Measurements from ENCODE around the gene KIRREL3.

KIRREL3 gene

GRCh38 chr11:126628450-126628789, 372.1 kb downstream of the KIRREL3 start:
- Histone ChIP-seq H3K9me3 (ENCODE audit: control insufficient read depth in 1 of 2, low read length in 2 of 2) (no peaks in the 10 kb centered on the region), H3K9ac (ENCODE audit: low read depth in 1 of 2, low read length in 2 of 2) (no peak overlapping the region), H3K27ac (ENCODE audit: low read depth, low read length) (no peak overlapping the region), H3K27me3 (ENCODE audit: control insufficient read depth in 1 of 2, insufficient read depth in 2 of 2, low read length in 2 of 2) (peaks cover 0 to 2% of the 10 kb centered on the region in 2 donors), H3K36me3 (ENCODE audit: control insufficient read depth in 1 of 2, insufficient read depth in 2 of 2, low read length in 2 of 2) (no peaks in the 10 kb centered on the region), H3K4me3 (ENCODE audit: low read depth in 1 of 2, low read length in 2 of 2) (no peak overlapping the region), H3K4me1 (ENCODE audit: control insufficient read depth in 1 of 2, insufficient read depth in 2 of 2, low read length in 2 of 2) (peaks cover 14 to 23% of the 10 kb centered on the region in 2 donors)

- peaks cover 14 to 23% of the 10 kb centered on the region in 2 donors for H3K4me1 ChIP-seq (ENCODE audit: control insufficient read depth in 1 of 2, insufficient read depth in 2 of 2, low read length in 2 of 2)
- H3K4me3 ChIP-seq (ENCODE audit: low read depth in 1 of 2, low read length in 2 of 2), result no peak overlapping the region
- H3K36me3 ChIP-seq (ENCODE audit: control insufficient read depth in 1 of 2, insufficient read depth in 2 of 2, low read length in 2 of 2), result no peaks in the 10 kb centered on the region
- H3K27ac ChIP-seq (ENCODE audit: low read depth, low read length), result no peak overlapping the region
- H3K9ac ChIP-seq (ENCODE audit: low read depth in 1 of 2, low read length in 2 of 2), result no peak overlapping the region
- peaks cover 0 to 2% of the 10 kb centered on the region in 2 donors for H3K27me3 ChIP-seq (ENCODE audit: control insufficient read depth in 1 of 2, insufficient read depth in 2 of 2, low read length in 2 of 2)
- H3K9me3 ChIP-seq (ENCODE audit: control insufficient read depth in 1 of 2, low read length in 2 of 2), result no peaks in the 10 kb centered on the region
Measured at GRCh38 chr11:126627421-126627820, 373.1 kb downstream of the KIRREL3 start.

- H3K9ac ChIP-seq (ENCODE audit: low read depth in 1 of 2, low read length in 2 of 2), result no peak overlapping the region
- H3K4me3 ChIP-seq (ENCODE audit: low read depth in 1 of 2, low read length in 2 of 2), result no peak overlapping the region
- H3K9me3 ChIP-seq (ENCODE audit: control insufficient read depth in 1 of 2, low read length in 2 of 2), result no peaks in the 10 kb centered on the region
- no peaks in the 10 kb centered on the region for H3K27me3 ChIP-seq (ENCODE audit: control insufficient read depth in 1 of 2, insufficient read depth in 2 of 2, low read length in 2 of 2)
- no peak overlapping the region for H3K27ac ChIP-seq (ENCODE audit: low read depth, low read length)
- peaks cover 14 to 18% of the 10 kb centered on the region in 2 donors for H3K4me1 ChIP-seq (ENCODE audit: control insufficient read depth in 1 of 2, insufficient read depth in 2 of 2, low read length in 2 of 2)
- no peaks in the 10 kb centered on the region for H3K36me3 ChIP-seq (ENCODE audit: control insufficient read depth in 1 of 2, insufficient read depth in 2 of 2, low read length in 2 of 2)
Measured at GRCh38 chr11:126624506-126624905, 376.1 kb downstream of the KIRREL3 start.

- Histone ChIP-seq H3K4me3 (ENCODE audit: low read depth in 1 of 2, low read length in 2 of 2) (no peak overlapping the region), H3K4me1 (ENCODE audit: control insufficient read depth in 1 of 2, insufficient read depth in 2 of 2, low read length in 2 of 2) (no peaks in the 10 kb centered on the region), H3K27me3 (ENCODE audit: control insufficient read depth in 1 of 2, insufficient read depth in 2 of 2, low read length in 2 of 2) (no peaks in the 10 kb centered on the region), H3K9me3 (ENCODE audit: control insufficient read depth in 1 of 2, low read length in 2 of 2) (no peaks in the 10 kb centered on the region), H3K36me3 (ENCODE audit: control insufficient read depth in 1 of 2, insufficient read depth in 2 of 2, low read length in 2 of 2) (no peaks in the 10 kb centered on the region), H3K27ac (ENCODE audit: low read depth, low read length) (no peak overlapping the region), H3K9ac (ENCODE audit: low read depth in 1 of 2, low read length in 2 of 2) (no peak overlapping the region)
Measured at GRCh38 chr11:126619516-126619915, 381.1 kb downstream of the KIRREL3 start.

GRCh38 chr11:126615845-126616244, 384.7 kb downstream of the KIRREL3 start:
- H3K9me3 ChIP-seq (ENCODE audit: control insufficient read depth in 1 of 2, low read length in 2 of 2), result no peaks in the 10 kb centered on the region
- no peak overlapping the region for H3K9ac ChIP-seq (ENCODE audit: low read depth in 1 of 2, low read length in 2 of 2)
- H3K4me1 ChIP-seq (ENCODE audit: control insufficient read depth in 1 of 2, insufficient read depth in 2 of 2, low read length in 2 of 2), result no peaks in the 10 kb centered on the region
- H3K4me3 ChIP-seq (ENCODE audit: low read depth in 1 of 2, low read length in 2 of 2), result no peak overlapping the region
- no peaks in the 10 kb centered on the region for H3K27me3 ChIP-seq (ENCODE audit: control insufficient read depth in 1 of 2, insufficient read depth in 2 of 2, low read length in 2 of 2)
- H3K36me3 ChIP-seq (ENCODE audit: control insufficient read depth in 1 of 2, insufficient read depth in 2 of 2, low read length in 2 of 2), result no peaks in the 10 kb centered on the region
- H3K27ac ChIP-seq (ENCODE audit: low read depth, low read length), result no peak overlapping the region

GRCh38 chr11:126613272-126613671, 387.3 kb downstream of the KIRREL3 start:
- Histone ChIP-seq H3K4me3 (ENCODE audit: low read depth in 1 of 2, low read length in 2 of 2) (no peak overlapping the region), H3K9ac (ENCODE audit: low read depth in 1 of 2, low read length in 2 of 2) (no peak overlapping the region), H3K4me1 (ENCODE audit: control insufficient read depth in 1 of 2, insufficient read depth in 2 of 2, low read length in 2 of 2) (no peaks in the 10 kb centered on the region), H3K36me3 (ENCODE audit: control insufficient read depth in 1 of 2, insufficient read depth in 2 of 2, low read length in 2 of 2) (no peaks in the 10 kb centered on the region), H3K27ac (ENCODE audit: low read depth, low read length) (no peak overlapping the region), H3K27me3 (ENCODE audit: control insufficient read depth in 1 of 2, insufficient read depth in 2 of 2, low read length in 2 of 2) (no peaks in the 10 kb centered on the region), H3K9me3 (ENCODE audit: control insufficient read depth in 1 of 2, low read length in 2 of 2) (no peaks in the 10 kb centered on the region)

GRCh38 chr11:126612671-126613070, 387.9 kb downstream of the KIRREL3 start:
- no peaks in the 10 kb centered on the region for H3K4me1 ChIP-seq (ENCODE audit: control insufficient read depth in 1 of 2, insufficient read depth in 2 of 2, low read length in 2 of 2)
- H3K4me3 ChIP-seq (ENCODE audit: low read depth in 1 of 2, low read length in 2 of 2), result no peak overlapping the region
- no peak overlapping the region for H3K27ac ChIP-seq (ENCODE audit: low read depth, low read length)
- H3K36me3 ChIP-seq (ENCODE audit: control insufficient read depth in 1 of 2, insufficient read depth in 2 of 2, low read length in 2 of 2), result no peaks in the 10 kb centered on the region
- H3K9me3 ChIP-seq (ENCODE audit: control insufficient read depth in 1 of 2, low read length in 2 of 2), result no peaks in the 10 kb centered on the region
- H3K27me3 ChIP-seq (ENCODE audit: control insufficient read depth in 1 of 2, insufficient read depth in 2 of 2, low read length in 2 of 2), result no peaks in the 10 kb centered on the region
- no peak overlapping the region for H3K9ac ChIP-seq (ENCODE audit: low read depth in 1 of 2, low read length in 2 of 2)

- H3K4me3 ChIP-seq (ENCODE audit: low read depth in 1 of 2, low read length in 2 of 2), result no peak overlapping the region
- H3K9ac ChIP-seq (ENCODE audit: low read depth in 1 of 2, low read length in 2 of 2), result no peak overlapping the region
- no peaks in the 10 kb centered on the region for H3K4me1 ChIP-seq (ENCODE audit: control insufficient read depth in 1 of 2, insufficient read depth in 2 of 2, low read length in 2 of 2)
- no peak overlapping the region for H3K27ac ChIP-seq (ENCODE audit: low read depth, low read length)
- no peaks in the 10 kb centered on the region for H3K9me3 ChIP-seq (ENCODE audit: control insufficient read depth in 1 of 2, low read length in 2 of 2)
- H3K36me3 ChIP-seq (ENCODE audit: control insufficient read depth in 1 of 2, insufficient read depth in 2 of 2, low read length in 2 of 2), result no peaks in the 10 kb centered on the region
- peaks cover 0 to under 1% of the 10 kb centered on the region in 2 donors for H3K27me3 ChIP-seq (ENCODE audit: control insufficient read depth in 1 of 2, insufficient read depth in 2 of 2, low read length in 2 of 2)
Measured at GRCh38 chr11:126611438-126611837, 389.1 kb downstream of the KIRREL3 start.

- H3K9ac ChIP-seq (ENCODE audit: low read depth in 1 of 2, low read length in 2 of 2), result no peak overlapping the region
- H3K9me3 ChIP-seq (ENCODE audit: control insufficient read depth in 1 of 2, low read length in 2 of 2), result no peaks in the 10 kb centered on the region
- no peaks in the 10 kb centered on the region for H3K36me3 ChIP-seq (ENCODE audit: control insufficient read depth in 1 of 2, insufficient read depth in 2 of 2, low read length in 2 of 2)
- H3K27me3 ChIP-seq (ENCODE audit: control insufficient read depth in 1 of 2, insufficient read depth in 2 of 2, low read length in 2 of 2), result peaks cover 0 to 2% of the 10 kb centered on the region in 2 donors
- H3K4me1 ChIP-seq (ENCODE audit: control insufficient read depth in 1 of 2, insufficient read depth in 2 of 2, low read length in 2 of 2), result no peaks in the 10 kb centered on the region
- no peak overlapping the region for H3K4me3 ChIP-seq (ENCODE audit: low read depth in 1 of 2, low read length in 2 of 2)
- no peak overlapping the region for H3K27ac ChIP-seq (ENCODE audit: low read depth, low read length)
Measured at GRCh38 chr11:126608658-126609057, 391.9 kb downstream of the KIRREL3 start.

- no peak overlapping the region for H3K9ac ChIP-seq (ENCODE audit: low read depth in 1 of 2, low read length in 2 of 2)
- H3K27ac ChIP-seq (ENCODE audit: low read depth, low read length), result no peak overlapping the region
Measured at GRCh38 chr11:126607776-126608541, 392.6 kb downstream of the KIRREL3 start.

More at GRCh38 chr11:126607776-126608541, 392.6 kb downstream of the KIRREL3 start:
- Histone ChIP-seq H3K36me3 (ENCODE audit: control insufficient read depth in 1 of 2, insufficient read depth in 2 of 2, low read length in 2 of 2) (no peaks in the 10 kb centered on the region), H3K27me3 (ENCODE audit: control insufficient read depth in 1 of 2, insufficient read depth in 2 of 2, low read length in 2 of 2) (peaks cover 0 to 5% of the 10 kb centered on the region in 2 donors), H3K4me1 (ENCODE audit: control insufficient read depth in 1 of 2, insufficient read depth in 2 of 2, low read length in 2 of 2) (no peaks in the 10 kb centered on the region), H3K9me3 (ENCODE audit: control insufficient read depth in 1 of 2, low read length in 2 of 2) (no peaks in the 10 kb centered on the region), H3K4me3 (ENCODE audit: low read depth in 1 of 2, low read length in 2 of 2) (no peak overlapping the region)
